Measurements from ENCODE around the gene OR56A3.

GRCh38 chr11:5937868-5938602 is 4.0 kb upstream of the OR56A3 start:
- TF ChIP-seq POLR2A (IDR thresholded peaks at IDR 0.05) (no peak), CTCF (IDR thresholded peaks at IDR 0.05) (no peak)
